Measurements from ENCODE around the gene WIPF2.
A peak's percentile ranks its signal among the peaks of the same experiment; 100 is the strongest.
"Not testable (repeated sequence)": the region's sequence is repeated elsewhere in the genome, so short reads cannot be mapped to it uniquely, and the experiment has no call there.

WIPF2 gene

DNA sequence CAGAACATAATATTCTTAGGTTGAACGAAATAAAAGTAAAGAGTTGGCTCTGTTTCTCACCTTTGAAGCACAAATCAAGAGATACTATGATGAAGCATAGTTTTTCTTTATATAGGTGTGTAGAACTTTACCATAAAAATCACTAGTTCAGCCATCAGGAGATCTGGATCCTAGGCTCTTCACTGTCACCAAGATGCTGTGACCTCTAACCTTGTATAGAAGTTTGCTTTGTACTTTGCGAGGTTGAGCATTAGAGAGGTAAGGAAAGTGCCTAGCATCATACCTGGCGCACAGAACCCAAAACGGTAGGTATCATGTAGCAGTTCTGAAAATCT is 68.0 kb downstream of the WIPF2 start:
- FAIRE-seq: no peak
- no peak for TF ChIP-seq POLR2A (IDR thresholded peaks at IDR 0.05; ENCODE audit: low read depth, low read length)
- no peak for DNase-seq (ENCODE audit: insufficient read length, low spot score)

DNA sequence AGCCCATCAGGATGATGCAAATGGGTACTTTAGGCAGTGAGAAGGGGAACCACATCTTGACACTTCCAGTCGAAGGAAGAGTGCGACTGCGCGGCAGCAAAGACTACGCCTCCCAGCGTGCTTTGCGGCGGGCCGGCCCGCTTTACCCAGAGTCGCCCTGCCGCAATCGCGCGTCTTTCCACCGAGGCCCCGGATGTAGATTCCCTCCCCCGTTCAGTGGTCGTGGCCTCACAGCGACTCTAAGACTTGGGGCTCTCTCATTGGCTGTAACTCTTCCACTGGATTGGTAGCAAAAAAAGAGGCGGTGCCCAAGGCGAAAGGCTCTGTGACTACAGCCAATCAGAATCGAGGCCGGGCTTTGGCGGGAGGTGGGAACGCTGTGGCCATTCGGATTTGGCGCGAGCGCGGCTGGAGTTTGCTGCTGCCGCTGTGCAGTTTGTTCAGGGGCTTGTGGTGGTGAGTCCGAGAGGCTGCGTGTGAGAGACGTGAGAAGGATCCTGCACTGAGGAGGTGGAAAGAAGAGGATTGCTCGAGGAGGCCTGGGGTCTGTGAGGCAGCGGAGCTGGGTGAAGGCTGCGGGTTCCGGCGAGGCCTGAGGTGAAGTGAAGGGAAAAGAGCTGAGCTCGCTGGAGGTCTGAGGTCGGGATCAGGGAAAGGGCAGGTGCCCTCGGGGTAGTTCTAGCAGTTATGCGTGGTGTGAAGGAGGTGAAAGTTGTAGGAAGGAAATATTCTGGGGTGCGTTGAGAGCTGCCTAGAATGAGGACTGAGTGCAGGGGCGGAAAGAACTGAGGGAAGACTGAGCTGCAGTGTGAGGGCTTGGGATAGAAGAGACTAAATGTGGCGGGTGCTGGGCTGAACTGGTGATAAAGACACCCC is 68.6 kb downstream of the WIPF2 start, which contains the start of gene CDC6:
Gene CDC6 (plus strand): TSS at position 386 of the 876 bp plus-strand sequence. CDS start 1,542 bp downstream, outside the sequence.
- FAIRE-seq (peak; percentile 55), DNase-seq (ENCODE audit: insufficient read length, low spot score) (peak; percentile 87)
- peak; percentile 89 for TF ChIP-seq POLR2A (IDR thresholded peaks at IDR 0.05; ENCODE audit: low read depth, low read length)

DNA sequence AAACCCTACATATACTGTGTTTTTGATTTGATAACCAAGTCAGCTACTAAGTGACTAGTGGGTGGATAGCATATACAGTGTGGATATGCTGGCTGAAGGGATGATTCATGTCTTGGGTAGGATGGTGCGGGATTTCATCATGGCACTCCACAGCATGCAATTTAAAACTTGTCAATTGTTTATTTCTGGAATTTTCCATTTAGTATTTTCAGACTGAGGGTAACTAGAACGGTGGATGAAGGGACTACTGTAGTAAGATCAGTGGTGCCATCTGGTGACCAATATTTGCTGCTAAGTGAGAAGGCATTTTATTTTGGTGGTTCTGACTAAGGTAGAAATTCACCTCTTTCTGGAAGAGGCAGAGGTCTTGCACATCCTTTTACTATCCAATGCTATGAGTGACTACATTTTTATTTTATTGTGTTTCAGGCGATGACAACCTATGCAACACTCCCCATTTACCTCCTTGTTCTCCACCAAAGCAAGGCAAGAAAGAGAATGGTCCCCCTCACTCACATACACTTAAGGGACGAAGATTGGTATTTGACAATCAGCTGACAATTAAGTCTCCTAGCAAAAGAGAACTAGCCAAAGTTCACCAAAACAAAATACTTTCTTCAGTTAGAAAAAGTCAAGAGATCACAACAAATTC is 71.7 kb downstream of the WIPF2 start:
- no peak for FAIRE-seq
- no peak for TF ChIP-seq POLR2A (IDR thresholded peaks at IDR 0.05; ENCODE audit: low read depth, low read length)

GRCh38 chr17:40291281-40291664 is 72.2 kb downstream of the WIPF2 start:
- DNase-seq (ENCODE audit: insufficient read length, low spot score) (no peak), FAIRE-seq (no peak)
- no peak for TF ChIP-seq POLR2A (IDR thresholded peaks at IDR 0.05; ENCODE audit: low read depth, low read length)

More for the DNA sequence above, 71.7 kb downstream of the WIPF2 start:
- no peak for DNase-seq (ENCODE audit: insufficient read length, low spot score)

DNA sequence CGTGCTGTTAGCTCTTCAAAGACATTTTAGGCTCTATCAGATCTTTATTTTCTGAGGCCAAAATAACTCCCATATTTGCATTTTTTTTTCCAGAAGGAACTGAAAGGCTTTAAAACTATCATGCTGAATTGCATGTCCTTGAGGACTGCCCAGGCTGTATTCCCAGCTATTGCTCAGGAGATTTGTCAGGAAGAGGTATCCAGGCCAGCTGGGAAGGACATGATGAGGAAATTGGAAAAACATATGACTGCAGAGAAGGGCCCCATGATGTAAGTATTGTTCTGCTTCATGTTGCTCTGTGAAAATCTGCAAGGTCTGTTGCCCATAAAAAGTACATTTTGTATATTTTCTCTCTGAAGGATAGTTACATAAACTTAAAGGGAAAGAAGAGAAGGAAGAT is 74.3 kb downstream of the WIPF2 start:
- DNase-seq (ENCODE audit: insufficient read length, low spot score) (no peak), FAIRE-seq (no peak)
- no peak for TF ChIP-seq POLR2A (IDR thresholded peaks at IDR 0.05; ENCODE audit: low read depth, low read length)

GRCh38 chr17:40295488-40296436 is 76.7 kb downstream of the WIPF2 start:
- no peak for FAIRE-seq
- no peak for TF ChIP-seq POLR2A (IDR thresholded peaks at IDR 0.05; ENCODE audit: low read depth, low read length)
- no peak for DNase-seq (ENCODE audit: insufficient read length, low spot score)

DNA sequence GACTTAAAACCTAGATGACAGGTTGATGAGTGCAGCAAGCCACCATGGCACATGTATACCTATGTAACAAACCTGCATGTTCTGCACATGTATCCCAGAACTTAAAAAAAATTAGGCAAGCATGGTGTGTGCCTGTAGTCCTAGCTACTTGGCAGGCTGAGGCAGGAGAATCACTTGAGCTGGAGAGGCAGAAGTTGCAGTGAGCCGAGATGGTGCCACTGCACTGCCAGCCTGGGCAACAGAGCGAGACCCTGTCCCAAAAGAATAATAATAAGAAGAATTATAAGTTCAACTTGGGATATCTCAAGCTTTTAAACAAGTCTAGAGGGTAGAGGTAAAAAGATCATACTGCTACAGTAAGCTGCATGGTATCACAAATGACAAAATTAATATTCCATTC is 78.4 kb downstream of the WIPF2 start:
- no peak for FAIRE-seq

DNA sequence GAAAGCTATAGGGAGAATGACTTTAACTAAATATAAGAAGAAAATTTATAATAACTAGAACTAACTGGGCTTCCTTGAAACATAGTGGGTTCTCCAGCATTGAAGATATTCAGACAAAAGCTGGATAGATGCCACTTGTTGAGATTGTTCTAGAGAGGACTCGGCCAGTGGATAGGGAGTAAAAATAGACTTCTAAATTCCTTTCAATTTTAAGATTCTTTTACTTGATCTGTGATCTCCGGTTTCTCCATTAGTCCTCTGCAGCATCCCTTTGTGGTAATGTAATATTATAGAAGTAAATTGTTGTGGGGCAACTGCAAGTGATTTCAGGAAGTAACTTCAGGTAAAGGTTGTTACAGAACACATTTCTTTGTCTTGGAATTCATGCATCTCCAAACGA is 79.6 kb downstream of the WIPF2 start:
- FAIRE-seq: no peak
- no peak for TF ChIP-seq POLR2A (IDR thresholded peaks at IDR 0.05; ENCODE audit: low read depth, low read length)
- no peak for DNase-seq (ENCODE audit: insufficient read length, low spot score)

More for the DNA sequence above, 78.4 kb downstream of the WIPF2 start:
- TF ChIP-seq POLR2A (IDR thresholded peaks at IDR 0.05; ENCODE audit: low read depth, low read length): no peak
- DNase-seq (ENCODE audit: insufficient read length, low spot score): no peak

- not testable (repeated sequence) for DNase-seq (ENCODE audit: insufficient read length, low spot score); FAIRE-seq
Measured at GRCh38 chr17:40299159-40299757, 80.2 kb downstream of the WIPF2 start.

GRCh38 chr17:40301315-40301714 is 82.2 kb downstream of the WIPF2 start:
- DNase-seq (ENCODE audit: insufficient read length, low spot score) (no peak), FAIRE-seq (no peak)
- TF ChIP-seq POLR2A (IDR thresholded peaks at IDR 0.05; ENCODE audit: low read depth, low read length): no peak

- TF ChIP-seq POLR2A (IDR thresholded peaks at IDR 0.05; ENCODE audit: low read depth, low read length): no peak
- FAIRE-seq (no peak), DNase-seq (ENCODE audit: insufficient read length, low spot score) (no peak)
Measured at GRCh38 chr17:40303009-40303657, 84.0 kb downstream of the WIPF2 start.

GRCh38 chr17:40303708-40304551 is 84.8 kb downstream of the WIPF2 start:
- FAIRE-seq (no peak), DNase-seq (ENCODE audit: insufficient read length, low spot score) (no peak)
- no peak for TF ChIP-seq POLR2A (IDR thresholded peaks at IDR 0.05; ENCODE audit: low read depth, low read length)

DNA sequence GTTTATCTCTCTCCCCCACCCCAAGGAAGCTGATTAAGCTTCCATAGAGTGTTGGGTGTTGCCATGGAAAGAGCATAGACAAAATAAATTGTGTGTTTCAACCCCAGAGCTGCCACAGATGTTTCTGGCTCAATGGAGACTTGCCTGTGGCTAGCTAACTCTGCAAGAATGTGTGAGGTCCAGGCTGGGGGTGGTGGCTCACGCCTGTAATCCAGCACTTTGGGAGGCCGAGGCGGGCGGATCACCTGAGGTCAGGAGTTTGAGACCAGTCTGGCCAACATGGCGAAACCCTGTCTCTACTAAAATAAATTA is 85.4 kb downstream of the WIPF2 start:
- not testable (repeated sequence) for DNase-seq (ENCODE audit: insufficient read length, low spot score); FAIRE-seq

DNA sequence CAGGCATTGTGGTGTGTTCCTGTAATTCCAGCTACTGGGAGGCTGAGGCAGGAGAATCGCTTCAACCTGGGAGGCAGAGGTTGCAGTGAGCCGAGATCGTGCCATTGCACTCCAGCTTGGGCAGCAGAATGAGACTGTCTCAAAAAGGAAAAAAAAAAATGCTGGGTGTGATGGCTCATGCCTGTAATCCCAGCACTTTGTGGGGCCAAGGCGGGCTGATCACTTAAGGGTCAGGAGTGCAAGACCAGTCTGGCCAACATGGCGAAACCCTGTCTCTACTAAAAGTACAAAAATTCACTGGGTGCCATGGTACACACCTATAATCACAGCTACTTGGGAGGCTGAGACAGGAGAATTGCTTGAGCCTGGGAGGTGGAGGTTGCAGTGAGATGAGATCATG is 85.8 kb downstream of the WIPF2 start:
- FAIRE-seq: not testable (repeated sequence)

More for the DNA sequence above, 85.8 kb downstream of the WIPF2 start:
- DNase-seq (ENCODE audit: insufficient read length, low spot score): not testable (repeated sequence)
